ENCODE results near the gene PRSS2.

GRCh38 chr7:142807855-142808460 is 37.2 kb downstream of the PRSS2 start:
- TF ChIP-seq CTCF (conservative IDR thresholded peaks at IDR 0.05; ENCODE audit: low read depth, low read length) (no peak), EZH2 (IDR thresholded peaks at IDR 0.05; ENCODE audit: borderline replicate concordance, low read depth, low read length, poor library complexity, severe bottlenecking) (no peak)
